Activated T-cell treated with anti-CD3 and anti-CD28 coated beads, Interleukin-2, amount 50 U/mL, for 72 hours (primary cell): Measurements from ENCODE around the gene TSC2. TPM values are rescaled to one million over a fixed set of nuclear protein-coding genes. Genes with fewer than 3 reads are reported as not detected.

Experiments used
- ATAC-seq, 2 donors: fragments of 150-1000 bp; cut with Tn5 transposase; replicated peaks in 1 of 2; 2 replicates each; pipeline ENCODE4 v1.10.0; 2021; ENCODE audit warnings: moderate library complexity in 2 of 2, mild to moderate bottlenecking in 1 of 2
- DNase-seq, 2 donors: peaks; one replicate each; pipeline ENCODE4 v3.0.0; 2021 to 2022; ENCODE audit warnings: mixed read lengths in 1 of 2
- H3K27ac Mint-ChIP-seq: one replicate; pipeline ENCODE4 v1.8.0; 2022; ENCODE audit warnings: mild to moderate bottlenecking, moderate library complexity, mixed read lengths
- H3K27me3 Mint-ChIP-seq: one replicate; pipeline ENCODE4 v1.8.0; 2022; ENCODE audit warnings: low read depth, mixed read lengths
- H3K36me3 Mint-ChIP-seq, 2 donors: one replicate each; pipeline ENCODE4 v1.8.0; 2022; ENCODE audit warnings: mixed read lengths in 2 of 2, mild to moderate bottlenecking in 1 of 2; ENCODE audit not compliant: insufficient read depth in 2 of 2
- H3K4me1 Mint-ChIP-seq: one replicate; pipeline ENCODE4 v1.8.0; 2022; ENCODE audit warnings: low read depth, mixed read lengths
- H3K4me3 Mint-ChIP-seq, 2 donors: one replicate each; pipeline ENCODE4 v1.8.0; 2022; ENCODE audit warnings: mild to moderate bottlenecking in 2 of 2, mixed read lengths in 2 of 2, moderate library complexity in 2 of 2
- H3K9me3 Mint-ChIP-seq, 2 donors: one replicate each; pipeline ENCODE4 v1.8.0; 2022; ENCODE audit warnings: mixed read lengths in 2 of 2
- total RNA-seq, 2 donors: library from RNA; stranded (reverse); gene quantifications; one replicate each; pipeline ENCODE4 v1.2.3, GENCODE V29; 2022

Gene TSC2
- total RNA-seq, 2 donors from 2014 or later, result 96.6 to 98.4 TPM

- no peak for ATAC-seq
- Mint-ChIP-seq H3K36me3 (no peaks in the 10 kb centered on the region), H3K27ac (no peak overlapping the region), H3K4me3 (no peak overlapping the region), H3K27me3 (no peaks in the 10 kb centered on the region), H3K9me3 (no peaks in the 10 kb centered on the region), H3K4me1 (no peaks in the 10 kb centered on the region)
- DNase-seq, result no peak
Measured at GRCh38 chr16:2038382-2039231, 9.2 kb upstream of the TSC2 start.

GRCh38 chr16:2039274-2040031, 8.3 kb upstream of the TSC2 start:
- no peaks in the 10 kb centered on the region for H3K27me3 Mint-ChIP-seq
- H3K36me3 Mint-ChIP-seq, result no peaks in the 10 kb centered on the region
- H3K27ac Mint-ChIP-seq, result no peak overlapping the region
- H3K9me3 Mint-ChIP-seq, result no peaks in the 10 kb centered on the region
- H3K4me3 Mint-ChIP-seq, result no peak overlapping the region
- DNase-seq (no peak), ATAC-seq (no peak)
- H3K4me1 Mint-ChIP-seq, result no peaks in the 10 kb centered on the region

GRCh38 chr16:2040041-2040786, 7.6 kb upstream of the TSC2 start:
- H3K27ac Mint-ChIP-seq, result no peak overlapping the region
- H3K9me3 Mint-ChIP-seq, result no peaks in the 10 kb centered on the region
- H3K4me3 Mint-ChIP-seq, result no peak overlapping the region
- H3K4me1 Mint-ChIP-seq, result no peaks in the 10 kb centered on the region
- no peaks in the 10 kb centered on the region for H3K27me3 Mint-ChIP-seq
- no peaks in the 10 kb centered on the region for H3K36me3 Mint-ChIP-seq
- DNase-seq (no peak), ATAC-seq (no peak)

- no peaks in the 10 kb centered on the region for H3K36me3 Mint-ChIP-seq
- H3K9me3 Mint-ChIP-seq, result no peaks in the 10 kb centered on the region
- no peak for DNase-seq
- H3K4me3 Mint-ChIP-seq, result no peak overlapping the region
- no peaks in the 10 kb centered on the region for H3K4me1 Mint-ChIP-seq
- ATAC-seq, result no peak
- no peak overlapping the region for H3K27ac Mint-ChIP-seq
- H3K27me3 Mint-ChIP-seq, result no peaks in the 10 kb centered on the region
Measured at GRCh38 chr16:2040787-2041522, 6.8 kb upstream of the TSC2 start.

GRCh38 chr16:2042171-2042985, 5.4 kb upstream of the TSC2 start:
- Mint-ChIP-seq H3K36me3 (no peaks in the 10 kb centered on the region), H3K9me3 (no peaks in the 10 kb centered on the region), H3K4me3 (no peak overlapping the region), H3K4me1 (peaks cover 7% of the 10 kb centered on the region), H3K27ac (no peak overlapping the region), H3K27me3 (no peaks in the 10 kb centered on the region)
- ATAC-seq (no peak), DNase-seq (no peak)

- ATAC-seq (no peak), DNase-seq (no peak)
- H3K4me3 Mint-ChIP-seq, result no peak overlapping the region
- no peaks in the 10 kb centered on the region for H3K27me3 Mint-ChIP-seq
- peaks cover 7% of the 10 kb centered on the region for H3K4me1 Mint-ChIP-seq
- H3K9me3 Mint-ChIP-seq, result no peaks in the 10 kb centered on the region
- no peaks in the 10 kb centered on the region for H3K36me3 Mint-ChIP-seq
- no peak overlapping the region for H3K27ac Mint-ChIP-seq
Measured at GRCh38 chr16:2042986-2043666, 4.7 kb upstream of the TSC2 start.

- H3K9me3 Mint-ChIP-seq, result no peaks in the 10 kb centered on the region
- ATAC-seq, result no peak
- no peaks in the 10 kb centered on the region for H3K36me3 Mint-ChIP-seq
- H3K4me1 Mint-ChIP-seq, result peaks cover 14% of the 10 kb centered on the region
- no peaks in the 10 kb centered on the region for H3K27me3 Mint-ChIP-seq
- H3K27ac Mint-ChIP-seq, result no peak overlapping the region
- H3K4me3 Mint-ChIP-seq, result no peak overlapping the region
- no peak for DNase-seq
Measured at GRCh38 chr16:2043667-2044451, 3.9 kb upstream of the TSC2 start.

- Mint-ChIP-seq H3K36me3 (no peaks in the 10 kb centered on the region), H3K27ac (no peak overlapping the region), H3K4me1 (peaks cover 18% of the 10 kb centered on the region), H3K4me3 (no peak overlapping the region), H3K9me3 (no peaks in the 10 kb centered on the region), H3K27me3 (no peaks in the 10 kb centered on the region)
- no peak for DNase-seq
- ATAC-seq, result no peak
Measured at GRCh38 chr16:2044541-2044940, 3.2 kb upstream of the TSC2 start.

GRCh38 chr16:2045965-2046892, 1.6 kb upstream of the TSC2 start:
- Mint-ChIP-seq H3K27ac (no peak overlapping the region), H3K4me3 (peak overlapping the region; percentile 91 to 92), H3K4me1 (peaks cover 18% of the 10 kb centered on the region), H3K9me3 (no peaks in the 10 kb centered on the region), H3K27me3 (no peaks in the 10 kb centered on the region), H3K36me3 (peaks cover 0 to under 1% of the 10 kb centered on the region in 2 donors)
- DNase-seq (no peak), ATAC-seq (no peak)

GRCh38 chr16:2046893-2047329, 874 bp upstream of the TSC2 start:
- DNase-seq (no peak), ATAC-seq (no peak)
- no peaks in the 10 kb centered on the region for H3K27me3 Mint-ChIP-seq
- peaks cover 0 to 1% of the 10 kb centered on the region in 2 donors for H3K36me3 Mint-ChIP-seq
- peaks cover 18% of the 10 kb centered on the region for H3K4me1 Mint-ChIP-seq
- peak overlapping the region; percentile 91 to 92 for H3K4me3 Mint-ChIP-seq
- no peaks in the 10 kb centered on the region for H3K9me3 Mint-ChIP-seq
- no peak overlapping the region for H3K27ac Mint-ChIP-seq
